Heart left ventricle (tissue), 13 donors: ENCODE data around the gene DDAH2.

Experiments
- POLR2A ChIP-seq, 2 donors: fragments of 450-650 bp; IDR thresholded peaks; one replicate each; pipeline ENCODE4 v1.6.1; 2017; ENCODE audit warnings: antibody characterized with exemption in 2 of 2, mild to moderate bottlenecking in 2 of 2, moderate library complexity in 2 of 2
- TF ChIP-seq, protein P1 (sequence below), 12 donors: fragments of 200-600 bp; sonication (generic) in 4 of 12; IDR thresholded peaks; one replicate each; pipeline versions ENCODE4 v1.5.0 to v1.8.0; 2018 to 2022; ENCODE audit warnings: antibody characterized with exemption in 12 of 12, mild to moderate bottlenecking in 5 of 12
- donor health status: ischemic (EF 13 %, LVEDD 7.1; RV severe dilation, severe dysfunction).
- donor health status: DM: no; HTN: yes; CAD: no.
- donor health status: DM: no; HTN: no; CAD: no.
- donor health status: ischemic (EF 25% LVEDD 6.9; RV normal size, moderate dysfunction).
- donor health status: ischemic (EF 25% LVEDD 5.7; RV mildly dilated, moderate dysfunction).
- donor health status: ischemic (EF 35%, LVEDD 5.7; RV mildly dilated, moderate dysfunction).
- donor health status: nonischemic (EF 11% LVEDD 7.7; RV severe dilation, severe dysfunction).
- donor health status: DM: yes; HTN: yes; CAD: no.
- donor health status: PGD.
- donor health status: ischemic (EF 29% LVEDD 5.4; RV normal size, mild dysfunction).
- donor health status: nonischemic (EF 23%, LVEDD 6.1; RV moderate dilation, normal function).

DNA sequence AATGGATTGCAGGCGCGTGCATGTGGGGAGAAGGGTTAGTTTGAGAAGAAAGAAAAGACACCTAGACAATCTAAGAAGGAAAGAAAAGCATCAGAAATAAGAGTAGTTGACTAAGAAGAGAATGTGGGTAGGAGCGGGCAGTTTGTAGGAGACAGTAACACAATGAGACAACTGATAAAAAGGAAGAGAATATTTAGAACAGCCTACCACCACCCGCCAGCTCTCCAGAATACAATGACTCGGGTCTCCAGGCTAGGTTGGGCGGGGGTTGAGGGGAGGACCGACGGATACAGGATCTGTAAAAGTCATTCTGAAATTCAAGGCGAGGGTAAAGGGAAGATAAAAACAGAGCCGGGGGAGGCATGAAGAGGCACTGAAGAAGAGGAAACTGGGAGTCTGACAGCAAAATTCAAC, 26.7 kb downstream of the DDAH2 start:
- TF ChIP-seq POLR2A (IDR thresholded peaks at IDR 0.05), result no peak
- TF ChIP-seq, protein P1, sequence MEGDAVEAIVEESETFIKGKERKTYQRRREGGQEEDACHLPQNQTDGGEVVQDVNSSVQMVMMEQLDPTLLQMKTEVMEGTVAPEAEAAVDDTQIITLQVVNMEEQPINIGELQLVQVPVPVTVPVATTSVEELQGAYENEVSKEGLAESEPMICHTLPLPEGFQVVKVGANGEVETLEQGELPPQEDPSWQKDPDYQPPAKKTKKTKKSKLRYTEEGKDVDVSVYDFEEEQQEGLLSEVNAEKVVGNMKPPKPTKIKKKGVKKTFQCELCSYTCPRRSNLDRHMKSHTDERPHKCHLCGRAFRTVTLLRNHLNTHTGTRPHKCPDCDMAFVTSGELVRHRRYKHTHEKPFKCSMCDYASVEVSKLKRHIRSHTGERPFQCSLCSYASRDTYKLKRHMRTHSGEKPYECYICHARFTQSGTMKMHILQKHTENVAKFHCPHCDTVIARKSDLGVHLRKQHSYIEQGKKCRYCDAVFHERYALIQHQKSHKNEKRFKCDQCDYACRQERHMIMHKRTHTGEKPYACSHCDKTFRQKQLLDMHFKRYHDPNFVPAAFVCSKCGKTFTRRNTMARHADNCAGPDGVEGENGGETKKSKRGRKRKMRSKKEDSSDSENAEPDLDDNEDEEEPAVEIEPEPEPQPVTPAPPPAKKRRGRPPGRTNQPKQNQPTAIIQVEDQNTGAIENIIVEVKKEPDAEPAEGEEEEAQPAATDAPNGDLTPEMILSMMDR (IDR thresholded peaks at IDR 0.05), result no peak
